K562 (cell line): ENCODE results near the gene GTF3C1. TPM values are rescaled to one million over a fixed set of nuclear protein-coding genes. Genes with fewer than 3 reads are reported as not detected.

Source experiments
- ATAC-seq: fragments of 200-7000 bp; cut with Tn5 transposase; 3 replicates; pipeline ENCODE4 v1.9.1; 2020; ENCODE audit warnings: moderate library complexity
- BruUV-seq: library from RNA; stranded (reverse); fragments of 400-500 nt; replicated peaks from 2 replicates; lab custom pipeline; 2021; lab: Mats Ljungman, UMichigan
- CTCF ChIA-PET: fragments of 300-600 bp; formaldehyde crosslinking; extraction: SDS; loops from one replicate; lab custom pipeline; 2021; ENCODE audit warnings: low intra/inter-chr PET ratio; lab: Yijun Ruan, JAX
- POLR2A ChIA-PET: fragments of 300-600, 350-650 bp; sonication (Branson Sonifier 250); formaldehyde crosslinking; extraction: SDS; loops from one replicate; lab custom pipeline; 2021; ENCODE audit warnings: antibody characterized with exemption, inconsistent platforms; lab: Yijun Ruan, JAX
- DNase-seq, 4 experiments: peaks; one replicate each; pipeline versions ENCODE4 v3.0.0 to v3.0.0-alpha.2; 2011 to 2018; ENCODE audit warnings: low spot score in 3 of 4, mixed read lengths in 3 of 4; ENCODE audit errors: extremely low read depth in 1 of 4
- FAIRE-seq: peaks from 2 replicates; lab custom pipeline; 2011; peaks lifted over from hg19 to GRCh38; lab: Jason Lieb, UNC
- H2AFZ ChIP-seq: 2 replicates; pipeline ENCODE4 v1.6.0; 2011; ENCODE audit warnings: low read depth, low read length, control low read depth, inconsistent platforms
- H3K27ac ChIP-seq: fragments of 200-600 bp; 3 replicates; pipeline ENCODE4 v1.8.0; 2011; ENCODE audit warnings: low read depth, mild to moderate bottlenecking, control low read depth, inconsistent platforms, low read length, moderate library complexity, mixed read lengths; ENCODE audit errors: extremely low read depth
- H3K27me3 ChIP-seq, 2 experiments: fragments of 300-600 bp in 1 of 2; 2 replicates in 1 of 2; 3 replicates in 1 of 2; pipeline versions ENCODE4 v1.6.0 to v1.8.0; 2011; ENCODE audit warnings: inconsistent platforms in 2 of 2, low read length in 2 of 2, mild to moderate bottlenecking in 1 of 2, mixed read lengths in 1 of 2, moderate library complexity in 1 of 2; ENCODE audit not compliant: control insufficient read depth in 2 of 2, insufficient read depth in 2 of 2
- H3K36me3 ChIP-seq: fragments of 300-600 bp; 3 replicates; pipeline ENCODE4 v1.8.0; 2011; ENCODE audit warnings: mild to moderate bottlenecking, low read length, inconsistent platforms; ENCODE audit not compliant: control insufficient read depth, insufficient read depth
- H3K4me1 ChIP-seq, 2 experiments: fragments of 200-600 bp in 1 of 2; replicated peaks in 1 of 2; 2 replicates in 1 of 2; 3 replicates in 1 of 2; pipeline versions ENCODE4 v1.5.1 to v1.8.0; 2011; ENCODE audit warnings: inconsistent platforms in 2 of 2, low read length in 2 of 2, mild to moderate bottlenecking in 1 of 2, mixed read lengths in 1 of 2, moderate library complexity in 1 of 2; ENCODE audit not compliant: control insufficient read depth in 2 of 2, insufficient read depth in 2 of 2
- H3K4me2 ChIP-seq: 2 replicates; pipeline ENCODE4 v1.6.1; 2011; ENCODE audit warnings: low read length, control low read depth, inconsistent platforms, mixed read lengths; ENCODE audit not compliant: insufficient read depth
- H3K4me3 ChIP-seq: fragments of 200-600 bp; sonication (generic), shearing (Covaris generic); 2 replicates; pipeline ENCODE4 v1.5.1; 2016; ENCODE audit warnings: control low read depth, inconsistent platforms
- H3K79me2 ChIP-seq: fragments of 200-600 bp; 3 replicates; pipeline ENCODE4 v1.8.0; 2011; ENCODE audit warnings: low read length, inconsistent platforms; ENCODE audit not compliant: control insufficient read depth, insufficient read depth
- H3K9ac ChIP-seq, 2 experiments: 2 replicates each; pipeline versions ENCODE4 v1.6.0 to v1.6.1; 2011; ENCODE audit warnings: low read depth in 2 of 2, low read length in 2 of 2, control low read depth in 1 of 2, inconsistent platforms in 1 of 2, mild to moderate bottlenecking in 1 of 2, mixed read lengths in 1 of 2; ENCODE audit not compliant: insufficient read depth in 1 of 2
- H3K9me1 ChIP-seq: one replicate; pipeline ENCODE4 v1.6.0; 2011; ENCODE audit warnings: inconsistent platforms, mild to moderate bottlenecking, low read length, moderate library complexity; ENCODE audit not compliant: control insufficient read depth, insufficient read depth
- H3K9me3 ChIP-seq: replicated peaks from 2 replicates; pipeline ENCODE4 v1.5.1; 2011; ENCODE audit warnings: low read depth, low read length, inconsistent platforms; ENCODE audit not compliant: control insufficient read depth, insufficient read depth
- H4K20me1 ChIP-seq: replicated peaks from 2 replicates; pipeline ENCODE4 v1.6.1; 2011; ENCODE audit warnings: low read length, inconsistent platforms, mixed read lengths; ENCODE audit not compliant: control insufficient read depth, insufficient read depth
- CTBP1 ChIP-seq: fragments of 450-650 bp; IDR thresholded peaks from 2 replicates; pipeline ENCODE4 v1.6.1; 2016; ENCODE audit warnings: borderline replicate concordance
- ZBTB33 ChIP-seq: sonication (generic); formaldehyde crosslinking; IDR thresholded peaks from 2 replicates; pipeline ENCODE4 v1.8.1; 2023; ENCODE audit warnings: mild to moderate bottlenecking, missing genetic modification reagents
- WGBS: fragments of 100-300 bp; shearing (Covaris generic); methylation state at CpG from one replicate; pipeline ENCODE4 v1.1.6; 2016; ENCODE audit warnings: low coverage, mixed read lengths; ENCODE audit not compliant: insufficient coverage; ENCODE audit errors: missing lambda C conversion rate; 5-methylcytosine and 5-hydroxymethylcytosine counted together
- in situ Hi-C: fragments of 300-500 bp; cut with MboI; formaldehyde crosslinking; loops from 4 replicates; pipeline ENCODE4 v1.15.0; 2018; ENCODE audit warnings: inconsistent platforms, mixed read lengths
- intact Hi-C: fragments of 100-400 bp; cut with micrococcal nuclease; formaldehyde crosslinking; loops from 2 replicates; pipeline ENCODE4 v1.14.2; 2022
- polyA plus RNA-seq, 8 experiments: library from polyadenylated mRNA; depleted of rRNA in 4 of 8; stranded (reverse) in 5 of 8; unstranded in 3 of 8; fragments of >200 nt; fragmentation: Nextera tagmentation in 2 of 8; fragmentation: Illumina TruSeq in 1 of 8; extraction: Ambion mirVana in 2 of 8; extraction: Trizol in 1 of 8; gene quantifications; 2 replicates each; pipeline versions ENCODE4 v1.2.1 to v1.2.3, GENCODE V29; 2011 to 2014; ENCODE audit warnings: inconsistent platforms in 1 of 8, missing spikeins in 1 of 8
- total RNA-seq, 7 experiments: library from RNA; depleted of rRNA in 6 of 7; stranded (reverse); fragments of >200 nt in 6 of 7; fragmentation: Illumina TruSeq in 2 of 7; extraction: Trizol in 2 of 7; gene quantifications; 2 replicates each; pipeline versions ENCODE4 v1.2.1 to v1.2.3, GENCODE V29; 2011 to 2021; ENCODE audit warnings: low replicate concordance in 1 of 7

GTF3C1 gene
- total and polyA plus RNA-seq, 9 of the 15 experiments (the other 6 are each of a cell fraction or from before 2014, with no cell fraction given), result 0.72 to 63.6 (median 30.9) TPM

- in situ Hi-C loops, result no loop called here
- H3K4me2 ChIP-seq, result no peak overlapping the region
- FAIRE-seq, result no peak
- no peaks in the 10 kb centered on the region for H4K20me1 ChIP-seq
- TF ChIP-seq ZBTB33 (CRISPR knock-in tag) (no peak), CTBP1 (0 out of 2 replicates have a peak, but pooled peaks have one; percentile 20)
- H3K9me1 ChIP-seq, result no peaks in the 10 kb centered on the region
- H3K27ac ChIP-seq, result no peak overlapping the region
- intact Hi-C loops, result no loop called here
- H2AFZ ChIP-seq, result no peak overlapping the region
- H3K9ac ChIP-seq, result no peak overlapping the region
- H3K4me1 ChIP-seq, result peaks cover 0 to 10% of the 10 kb centered on the region in 2 experiments; a peak in 1 of 5 replicates
- peak; percentile 30 for ATAC-seq
- peaks cover 20 to 41% of the 10 kb centered on the region in 2 experiments; a peak in 4 of 5 replicates for H3K27me3 ChIP-seq
- no TSS peak for BruUV-seq
- H3K9me3 ChIP-seq, result peaks cover 4% of the 10 kb centered on the region; the same call in 1 of the 2 replicates
- DNase-seq, result no peak
- 9% methylated on average over 19 of the region's 19 CpGs for WGBS
- no peak overlapping the region for H3K4me3 ChIP-seq
- no peaks in the 10 kb centered on the region for H3K36me3 ChIP-seq
- ChIA-PET POLR2A (interaction anchor here (0.6 to 1.2 kb wide), 6 partner anchors 12 to 136 kb away, joined by 3 read pairs; no protein-coding TSS in a partner anchor), CTCF (no interaction called here)
- no peaks in the 10 kb centered on the region for H3K79me2 ChIP-seq
These were observed 100.9 kb downstream of the GTF3C1 start for GRCh38 chr16:27448532-27449433.
